NCI-H1417 (cell line): ENCODE results near the gene LCN1.
"Not testable (repeated sequence)": the region's sequence is repeated elsewhere in the genome, so short reads cannot be mapped to it uniquely, and the experiment has no call there.

Experiments used
- DNase-seq, 3 experiments: peaks; one replicate each; lab custom pipeline; 2025; lab: John Stamatoyannopoulos, UW

The LCN1 gene

GRCh38 chr9:135522137-135522877 lies 1.1 kb downstream of the LCN1 start:
- DNase-seq: no peak

GRCh38 chr9:135522931-135523330 lies 1.7 kb downstream of the LCN1 start:
- DNase-seq: no peak

GRCh38 chr9:135523521-135524129 lies 2.4 kb downstream of the LCN1 start:
- DNase-seq: no peak

GRCh38 chr9:135524130-135524861 lies 3.1 kb downstream of the LCN1 start:
- DNase-seq: no peak

GRCh38 chr9:135525241-135526088 lies 4.2 kb downstream of the LCN1 start:
- DNase-seq: no peak

GRCh38 chr9:135526089-135526729 lies 5.0 kb downstream of the LCN1 start:
- no peak for DNase-seq

GRCh38 chr9:135526730-135527571 lies 5.7 kb downstream of the LCN1 start:
- no peak for DNase-seq

GRCh38 chr9:135528842-135529435 lies 7.7 kb downstream of the LCN1 start:
- not testable (repeated sequence) for DNase-seq

GRCh38 chr9:135530146-135530545 lies 8.9 kb downstream of the LCN1 start:
- no peak for DNase-seq

- DNase-seq: no peak
Measured at GRCh38 chr9:135531096-135531495, 9.9 kb downstream of the LCN1 start.

- no peak for DNase-seq
Measured at GRCh38 chr9:135533113-135533512, 11.9 kb downstream of the LCN1 start.

- no peak for DNase-seq
Measured at GRCh38 chr9:135533674-135534073, 12.4 kb downstream of the LCN1 start.

GRCh38 chr9:135534192-135534711 lies 13.0 kb downstream of the LCN1 start:
- not testable (repeated sequence) for DNase-seq

GRCh38 chr9:135534826-135535225 lies 13.6 kb downstream of the LCN1 start:
- not testable (repeated sequence) for DNase-seq

- not testable (repeated sequence) for DNase-seq
Measured at GRCh38 chr9:135535631-135536030, 14.4 kb downstream of the LCN1 start.

- DNase-seq: no peak
Measured at GRCh38 chr9:135536216-135536615, 15.0 kb downstream of the LCN1 start.

GRCh38 chr9:135543262-135543894 lies 22.1 kb downstream of the LCN1 start:
- not testable (repeated sequence) for DNase-seq

- DNase-seq: no peak
Measured at GRCh38 chr9:135544981-135545635, 23.9 kb downstream of the LCN1 start.

GRCh38 chr9:135545646-135546176 lies 24.5 kb downstream of the LCN1 start, which contains the start of gene OBP2A:
Gene OBP2A, plus strand, starts transcription at chr9:135546126. Its CDS starts 55 bp downstream, at chr9:135546181.
- DNase-seq: not testable (repeated sequence)
